H54 (cell line): ENCODE measurements around the gene PHGDH.

Source experiments
- DNase-seq: peaks from one replicate; pipeline ENCODE4 v3.0.0; 2011; ENCODE audit warnings: low spot score, mixed read lengths; ENCODE audit not compliant: insufficient read length
- FAIRE-seq: peaks from 3 replicates; lab custom pipeline; 2011; peaks lifted over from hg19 to GRCh38; lab: Jason Lieb, UNC
- POLR2A ChIP-seq: IDR thresholded peaks from 2 replicates; pipeline ENCODE4 v1.6.1; 2011; ENCODE audit warnings: low read depth, mild to moderate bottlenecking, low read length

PHGDH gene

DNA sequence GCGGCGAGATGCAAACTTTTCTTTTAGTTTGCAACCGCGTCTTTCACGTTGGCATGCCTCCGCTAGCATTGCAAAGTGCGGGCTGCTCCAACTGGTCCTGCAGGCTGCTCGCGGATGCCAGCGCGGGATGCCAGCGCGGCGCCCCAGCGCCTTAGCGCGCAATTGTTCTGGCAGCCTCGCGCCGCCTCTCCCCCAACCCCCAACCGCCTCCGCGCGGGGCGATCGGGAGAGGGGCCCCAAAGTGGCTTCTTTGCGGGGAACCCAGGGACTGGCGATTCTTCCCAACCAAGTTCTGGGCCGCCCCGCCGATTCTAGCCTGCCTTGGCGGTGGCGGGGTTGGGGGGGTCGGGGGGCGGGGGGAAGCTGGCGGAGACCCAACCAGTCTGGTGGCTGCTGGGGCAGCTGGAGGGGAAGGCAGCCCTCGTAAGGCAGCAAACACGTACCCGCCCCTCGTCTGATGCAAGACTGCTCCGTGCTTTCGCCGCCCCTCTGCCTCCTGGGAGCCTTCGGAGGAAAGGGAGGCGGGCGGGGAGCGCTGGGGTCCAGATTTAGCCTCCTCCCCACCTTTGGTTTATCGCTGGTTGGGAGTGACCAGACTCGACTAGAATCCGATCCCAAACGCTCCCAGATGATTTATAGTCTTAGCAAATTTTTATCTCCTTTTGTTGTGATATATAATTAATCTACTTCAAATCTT is 756 bp downstream of the PHGDH start:
- no peak for FAIRE-seq
- peak; percentile 82 for DNase-seq
- no peak; the same call in 1 of the 2 replicates for TF ChIP-seq POLR2A

DNA sequence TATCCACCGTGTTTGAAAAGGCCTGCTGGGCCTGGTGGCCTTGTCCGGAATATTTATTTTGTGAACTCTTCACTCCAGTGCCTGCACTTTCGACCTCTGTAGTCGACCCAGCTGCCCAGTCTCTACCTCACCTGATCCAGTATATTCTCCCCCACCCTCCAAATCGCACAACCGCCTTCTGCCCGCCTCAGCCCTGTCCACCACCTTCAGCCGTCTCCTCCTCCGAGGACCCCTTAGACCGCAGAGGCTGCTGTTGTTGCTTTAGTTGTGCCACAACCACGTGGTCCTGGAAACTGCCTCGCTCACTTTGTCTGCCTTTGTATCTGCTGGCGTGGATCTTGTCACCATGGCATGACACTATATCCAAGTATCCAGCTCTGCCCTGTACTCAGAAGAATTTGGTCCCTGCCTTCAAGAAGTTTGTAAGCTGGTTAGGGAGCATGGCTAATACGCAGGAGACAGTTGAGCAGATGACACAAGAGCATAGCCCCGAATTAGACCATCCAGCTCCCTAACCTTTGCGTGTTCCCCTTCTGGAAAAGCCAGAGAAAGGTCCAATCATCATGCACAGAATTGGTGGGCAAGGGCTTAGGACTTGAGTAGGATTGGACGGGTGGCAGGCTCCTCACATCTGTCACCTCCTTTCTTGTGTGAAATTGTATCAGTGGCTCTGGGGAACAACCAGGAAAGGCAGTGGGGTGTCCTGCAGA is 1.5 kb downstream of the PHGDH start:
- TF ChIP-seq POLR2A: no peak
- DNase-seq (no peak), FAIRE-seq (no peak)

DNA sequence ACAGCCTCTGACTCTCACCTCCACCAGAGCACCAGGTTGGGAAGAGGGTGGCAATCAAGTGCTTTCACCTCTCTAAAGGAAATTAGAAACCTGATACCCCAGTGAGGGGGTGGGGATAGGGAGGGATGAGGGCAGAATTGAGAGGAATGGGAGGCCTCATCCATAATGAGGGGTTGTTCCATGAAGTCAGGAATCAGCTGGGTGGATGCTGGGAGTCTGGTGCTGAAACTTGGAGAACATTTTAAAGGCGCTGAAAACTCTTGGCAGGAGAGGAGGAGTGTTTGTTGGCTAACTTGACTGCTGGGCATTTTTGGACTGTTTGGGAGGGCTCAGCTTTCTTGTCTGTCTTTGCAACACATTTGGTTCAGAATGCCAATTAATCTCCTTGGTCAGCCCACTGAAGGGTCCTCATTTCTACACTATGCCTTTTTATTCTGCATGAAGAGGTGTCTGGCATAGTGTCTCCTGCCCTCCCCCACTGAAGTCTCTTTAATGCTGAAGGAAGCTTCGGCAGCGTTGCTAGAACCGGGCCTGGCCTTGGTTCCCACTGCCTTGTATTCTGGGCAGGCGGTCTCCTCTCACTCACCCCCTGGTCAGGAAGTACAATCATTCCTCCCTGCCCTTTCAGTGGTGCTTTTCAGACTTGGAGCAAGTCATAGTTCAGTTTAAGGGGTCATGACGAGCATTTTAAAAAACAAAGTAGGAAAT is 2.2 kb downstream of the PHGDH start:
- TF ChIP-seq POLR2A: no peak
- no peak for DNase-seq
- FAIRE-seq: no peak

DNA sequence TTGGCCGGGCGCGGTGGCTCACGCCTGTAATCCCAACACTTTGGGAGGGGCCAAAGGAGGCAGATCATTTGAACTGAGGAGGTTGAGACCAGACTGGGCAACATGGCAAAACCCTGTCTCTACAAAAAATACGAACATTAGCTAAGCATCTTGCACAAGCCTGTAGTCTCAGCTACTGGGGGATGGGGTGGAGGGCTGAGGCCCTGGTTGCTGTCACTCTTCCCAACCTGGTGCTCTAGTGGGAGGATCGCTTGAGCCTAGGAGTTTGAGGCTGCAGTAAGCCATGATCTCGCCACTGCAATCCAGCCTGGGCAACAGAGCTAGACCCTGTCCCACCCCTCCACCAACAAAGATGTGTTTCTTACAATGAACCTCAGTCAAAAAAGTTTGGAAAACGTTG is 2.8 kb downstream of the PHGDH start:
- FAIRE-seq (no peak), DNase-seq (no peak)
- TF ChIP-seq POLR2A: no peak

DNA sequence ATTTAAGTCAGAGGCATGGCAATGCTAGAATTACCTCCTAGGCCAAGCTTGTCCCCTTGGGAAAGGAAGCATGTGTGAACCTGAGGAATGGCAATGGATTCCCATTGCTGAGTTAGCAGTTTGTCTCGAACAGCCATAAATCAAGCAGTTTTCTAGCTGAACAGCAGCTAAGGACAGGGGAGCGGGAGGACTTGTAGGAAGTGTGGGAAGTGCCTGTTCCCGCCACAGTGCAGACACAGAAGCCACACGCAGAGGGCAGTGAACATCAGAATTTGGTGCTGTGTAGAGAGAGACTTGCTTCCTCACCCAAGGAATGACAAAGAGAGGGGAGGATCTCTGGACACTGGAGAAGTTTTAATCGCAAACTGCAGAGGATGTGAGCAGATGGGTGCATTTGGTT is 3.8 kb downstream of the PHGDH start:
- no peak for FAIRE-seq
- no peak for TF ChIP-seq POLR2A
- no peak for DNase-seq

DNA sequence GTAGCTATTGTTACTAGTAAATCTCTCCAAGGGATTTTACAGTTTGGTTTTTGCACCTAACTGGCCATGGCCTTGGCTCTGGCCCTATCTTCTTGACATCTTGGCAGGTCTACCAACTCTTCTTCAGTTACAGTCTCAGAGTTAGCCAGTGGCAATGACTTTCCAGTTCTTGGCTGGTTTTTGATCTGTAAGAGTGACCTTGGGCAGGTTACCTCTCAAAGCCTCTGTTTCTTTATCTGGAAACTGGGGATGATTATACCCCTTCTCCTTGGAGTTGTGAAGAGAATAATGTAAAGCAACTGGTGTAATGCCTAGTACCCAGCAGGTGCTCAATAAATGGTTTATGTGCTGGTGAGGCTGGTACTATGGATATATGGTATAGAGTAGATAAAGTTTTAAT is 6.7 kb downstream of the PHGDH start:
- no peak for DNase-seq
- FAIRE-seq: no peak
- no peak for TF ChIP-seq POLR2A

DNA sequence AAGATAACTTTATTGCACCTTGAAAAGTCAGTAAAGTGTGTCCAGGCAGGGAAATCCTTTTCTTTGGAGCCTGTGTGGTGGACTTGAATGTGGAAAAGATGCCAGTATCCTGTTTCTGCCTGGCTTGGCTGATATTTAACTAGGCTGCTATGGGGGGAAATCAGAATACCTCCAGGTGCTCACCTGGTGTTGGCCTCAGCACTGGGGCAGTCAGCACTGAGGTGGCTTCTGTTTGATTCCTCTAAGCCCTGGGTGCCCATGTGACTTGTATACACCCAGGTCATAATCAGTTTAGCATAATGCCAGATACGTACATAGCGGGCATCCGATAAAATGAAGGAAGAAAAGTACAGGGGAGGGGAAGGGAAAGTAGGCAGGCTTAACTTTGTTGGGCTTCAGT is 7.2 kb downstream of the PHGDH start:
- no peak for TF ChIP-seq POLR2A
- no peak for FAIRE-seq
- DNase-seq: no peak

DNA sequence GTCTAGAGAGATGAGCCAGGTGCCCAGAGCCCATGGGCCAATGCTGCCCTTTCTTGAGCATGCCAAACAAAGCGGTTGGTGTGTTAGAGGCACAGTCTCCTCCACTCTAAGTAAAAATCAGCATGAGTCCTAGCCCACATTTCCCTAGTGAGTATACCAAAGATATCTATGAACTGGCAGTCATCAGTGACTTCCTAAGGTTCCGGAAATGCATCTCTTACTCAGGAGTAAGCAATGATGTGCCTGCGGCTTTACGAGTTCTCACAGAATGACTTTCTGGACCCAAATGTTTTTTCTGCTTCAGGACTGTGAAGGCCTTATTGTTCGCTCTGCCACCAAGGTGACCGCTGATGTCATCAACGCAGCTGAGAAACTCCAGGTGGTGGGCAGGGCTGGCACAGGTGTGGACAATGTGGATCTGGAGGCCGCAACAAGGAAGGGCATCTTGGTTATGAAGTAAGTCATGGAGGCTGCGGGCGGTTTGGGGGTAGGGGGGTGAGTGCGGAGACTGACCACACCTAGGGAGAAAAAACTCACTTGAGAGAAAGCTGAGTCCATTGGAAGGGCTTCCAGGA is 9.2 kb downstream of the PHGDH start:
- FAIRE-seq (no peak), DNase-seq (no peak)
- no peak for TF ChIP-seq POLR2A

DNA sequence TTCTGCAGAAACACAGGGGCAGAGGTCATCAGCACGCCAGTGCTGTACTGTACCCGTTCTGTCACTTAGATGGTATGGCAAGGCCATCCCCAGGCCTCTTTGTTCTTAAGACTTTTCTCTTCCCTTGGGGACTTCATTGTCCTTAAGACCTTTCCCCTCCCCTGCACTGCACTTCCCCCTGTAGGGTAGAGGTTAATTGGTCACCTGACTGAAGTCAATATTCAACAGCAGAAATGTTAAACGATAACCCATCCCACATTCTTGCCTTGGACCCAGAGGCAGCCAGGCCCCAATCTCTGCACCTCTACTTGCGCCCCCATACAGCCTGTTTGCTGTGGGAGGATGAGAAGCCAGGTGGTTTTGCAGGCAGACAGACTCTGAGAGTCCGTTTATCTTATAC is 10.2 kb downstream of the PHGDH start:
- DNase-seq (no peak), FAIRE-seq (no peak)
- no peak for TF ChIP-seq POLR2A

DNA sequence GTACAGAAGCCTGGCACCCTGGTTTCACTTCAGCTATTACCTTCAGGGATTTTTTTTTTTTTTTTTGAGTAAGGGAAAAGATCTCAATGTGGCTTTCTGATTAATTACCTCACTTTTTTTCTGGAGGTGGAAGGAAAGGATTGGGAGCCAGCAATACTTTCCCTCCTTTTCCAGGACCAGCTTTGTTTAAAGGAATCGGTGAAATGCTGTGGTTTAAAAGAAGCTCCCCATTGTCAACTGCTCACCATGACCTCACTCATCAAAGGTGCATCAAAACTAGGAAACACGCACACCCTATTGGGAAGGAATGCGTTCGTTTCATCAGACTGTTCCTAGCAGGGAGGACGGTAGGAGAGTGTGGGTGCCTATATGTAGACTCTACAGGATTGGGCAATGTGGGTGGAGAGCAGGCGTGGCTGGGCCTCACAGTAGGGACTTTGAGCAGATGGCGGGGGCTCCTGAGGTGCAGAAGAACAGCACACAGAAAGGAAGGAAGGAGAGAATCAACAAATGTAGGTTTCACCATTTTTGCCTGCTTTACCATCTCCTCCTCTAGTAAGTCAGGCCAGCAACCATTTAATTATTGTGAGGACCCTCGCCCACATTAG is 13.0 kb downstream of the PHGDH start:
- no peak for TF ChIP-seq POLR2A
- DNase-seq: no peak
- no peak for FAIRE-seq

DNA sequence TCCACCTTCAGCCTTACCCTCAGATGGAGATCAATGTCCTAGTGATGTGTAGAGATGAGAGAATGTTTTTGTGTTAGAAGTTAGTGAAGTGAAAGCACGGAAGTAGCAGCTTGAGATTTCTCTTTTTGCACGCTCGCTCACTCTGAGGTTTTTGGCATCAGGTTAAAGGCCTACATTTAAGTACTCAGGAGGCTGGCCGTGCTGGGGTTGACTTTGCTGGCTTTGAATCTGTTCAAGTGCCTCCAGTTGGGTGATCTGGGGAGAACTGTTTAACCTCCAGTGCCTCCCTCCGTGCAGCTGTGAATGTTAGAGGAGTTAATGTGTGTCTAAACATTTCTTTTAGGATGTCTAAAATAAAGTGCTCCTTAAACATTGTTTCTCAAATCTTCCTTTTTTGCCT is 13.9 kb downstream of the PHGDH start:
- DNase-seq (no peak), FAIRE-seq (no peak)
- TF ChIP-seq POLR2A: no peak

DNA sequence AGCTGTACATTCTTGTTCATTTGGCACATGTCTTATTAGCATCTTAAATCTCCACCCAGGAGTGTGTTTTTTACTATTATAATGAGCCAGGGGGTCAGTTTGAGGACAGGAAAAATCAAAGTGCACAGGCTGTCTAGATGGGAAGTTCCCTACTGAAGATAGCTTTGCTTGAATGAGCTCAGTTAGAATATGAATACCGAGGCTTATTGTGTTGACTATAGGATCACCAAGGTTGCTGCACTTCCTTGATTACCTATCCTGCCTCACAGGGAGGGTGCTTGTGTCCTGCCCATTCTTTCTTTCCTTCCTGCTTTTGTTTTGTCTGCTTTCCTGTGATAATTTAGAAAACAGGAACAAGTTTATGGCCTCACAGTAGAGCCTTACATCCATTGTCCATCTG is 16.3 kb downstream of the PHGDH start:
- no peak for TF ChIP-seq POLR2A
- FAIRE-seq (no peak), DNase-seq (no peak)

DNA sequence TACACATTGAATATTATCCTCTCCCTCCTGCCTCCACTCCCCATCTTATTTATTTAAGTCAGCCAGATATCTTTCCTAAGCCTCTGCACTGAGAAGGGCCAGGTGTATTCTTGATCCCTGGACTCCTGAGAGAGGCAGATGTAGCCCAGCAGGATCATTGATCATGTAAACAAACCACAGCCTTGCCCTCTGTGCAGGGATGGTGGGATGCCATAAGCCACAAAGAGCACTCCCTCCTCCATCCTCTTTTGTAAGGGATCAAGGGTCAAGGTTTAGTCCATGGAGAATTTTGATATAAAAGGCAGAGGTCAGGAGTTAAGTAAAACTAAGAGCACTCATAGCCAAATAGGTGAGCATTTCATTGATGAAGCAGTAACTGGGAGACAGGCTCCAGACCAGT is 17.3 kb downstream of the PHGDH start:
- no peak for FAIRE-seq
- TF ChIP-seq POLR2A: no peak
- DNase-seq: no peak

DNA sequence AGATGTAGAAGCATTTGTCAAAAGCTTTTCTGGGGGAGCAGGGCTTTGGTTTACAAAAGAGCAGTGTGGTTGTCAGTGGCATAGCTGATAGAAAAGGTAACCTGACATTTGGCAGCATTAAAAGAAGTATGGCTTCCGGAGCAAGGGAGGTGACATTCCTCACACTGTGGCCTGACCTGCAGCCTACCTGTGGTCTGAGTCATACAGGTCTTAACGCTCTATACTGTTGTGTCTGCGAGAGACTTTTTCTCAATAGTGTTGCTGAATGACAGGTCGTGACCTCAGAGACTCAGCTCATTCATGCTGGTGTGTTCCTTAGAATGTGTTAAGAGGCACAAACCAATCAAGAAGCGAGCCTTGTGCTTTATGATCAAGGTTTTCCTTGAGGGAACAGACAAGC is 19.3 kb downstream of the PHGDH start:
- no peak for TF ChIP-seq POLR2A
- DNase-seq: no peak
- no peak for FAIRE-seq
